ENCODE data around the gene TFF2.

Gene TFF2

DNA sequence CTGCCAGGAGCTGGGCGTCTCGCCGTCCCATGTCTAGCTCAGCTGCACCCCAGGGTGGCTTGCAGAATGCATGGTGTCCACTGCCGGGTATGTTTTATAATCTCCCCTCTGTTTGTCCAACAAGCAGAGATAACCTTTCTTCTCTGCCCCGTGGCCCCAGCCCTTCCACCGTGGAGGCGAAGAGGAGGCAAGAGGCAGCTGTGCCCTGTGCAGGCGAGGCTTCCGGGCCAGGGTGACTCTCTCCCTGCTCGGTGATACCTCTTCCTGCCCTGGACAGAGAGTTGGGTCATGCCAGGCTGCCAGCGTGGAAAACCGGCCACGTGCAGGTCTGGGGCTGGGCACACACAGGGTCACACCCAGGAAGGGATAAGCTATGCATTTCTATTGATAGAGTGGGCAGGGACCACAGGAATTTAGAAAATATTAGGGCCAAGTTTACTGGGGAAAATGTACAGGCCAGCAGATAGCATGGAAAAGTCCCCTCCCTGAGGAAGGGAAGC is at the start of gene TFF2:
Gene TFF2 (minus strand): TSS at position 68 of the 500 bp plus-strand sequence. CDS start 37 bp downstream, at position 31.
- no peak for DNase-seq (ENCODE audit: low read depth)

- DNase-seq (ENCODE audit: low read depth): no peak
These were observed 49.7 kb upstream of the TFF2 start for GRCh38 chr21:42400525-42400924.

DNA sequence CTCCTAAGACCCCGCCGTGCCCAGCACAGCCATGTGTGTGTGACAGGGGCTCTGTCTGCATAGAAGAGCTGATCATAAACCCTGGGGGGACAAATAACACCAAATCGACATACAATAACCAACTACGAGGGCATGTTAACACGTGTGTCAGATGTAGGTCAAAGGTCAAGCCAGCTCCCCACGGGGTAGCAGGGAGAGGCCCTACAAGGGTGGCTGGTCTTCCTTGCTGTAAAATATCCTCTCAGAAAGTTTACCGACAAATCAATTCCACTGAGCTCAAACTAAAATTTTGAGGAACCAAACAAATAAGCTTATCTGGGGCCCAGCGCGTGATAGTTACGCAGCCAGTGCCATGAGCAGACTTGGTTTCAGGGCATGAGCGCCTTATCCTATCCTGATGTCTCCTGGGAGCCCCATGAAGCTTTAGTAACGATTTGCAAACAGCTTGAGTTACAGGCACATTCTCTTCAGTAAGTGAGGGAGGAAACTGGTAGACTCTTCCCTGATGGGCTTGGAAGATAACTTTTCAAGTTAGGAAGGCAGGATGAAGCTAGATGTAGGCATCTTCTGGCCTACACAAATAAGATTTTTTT is 47.7 kb upstream of the TFF2 start:
- DNase-seq (ENCODE audit: low read depth): no peak

DNA sequence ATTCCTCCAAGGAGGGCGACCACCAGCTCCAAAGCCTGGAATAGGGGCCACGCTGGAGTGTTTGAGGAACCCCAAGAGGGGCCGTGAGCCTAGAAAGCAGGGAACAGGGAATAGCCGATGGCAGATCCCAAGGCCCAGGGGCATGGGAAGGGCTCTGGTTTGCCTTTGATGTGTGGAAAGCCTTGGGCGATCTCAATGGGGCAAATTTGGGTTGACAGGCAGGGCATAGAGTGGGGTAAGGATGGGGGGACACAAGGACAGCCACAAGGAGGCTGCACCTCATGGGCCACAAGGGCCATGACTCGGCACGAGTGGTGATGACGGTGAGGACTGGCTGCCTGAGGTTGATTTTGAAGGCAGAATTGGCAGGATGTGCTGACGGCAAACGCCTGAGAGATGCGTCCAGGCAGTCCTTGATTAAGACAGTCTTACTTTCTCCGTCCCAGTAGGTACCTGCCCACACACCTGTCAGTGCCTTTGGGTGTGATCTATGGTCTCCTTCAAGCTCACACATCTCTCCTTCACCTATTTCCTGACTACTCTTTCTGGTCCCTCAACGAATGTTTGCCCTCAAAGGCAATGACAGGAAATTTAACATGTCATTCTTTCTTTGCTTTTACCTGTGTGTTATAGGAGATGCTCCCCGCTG is 47.1 kb upstream of the TFF2 start:
- no peak for DNase-seq (ENCODE audit: low read depth)

DNA sequence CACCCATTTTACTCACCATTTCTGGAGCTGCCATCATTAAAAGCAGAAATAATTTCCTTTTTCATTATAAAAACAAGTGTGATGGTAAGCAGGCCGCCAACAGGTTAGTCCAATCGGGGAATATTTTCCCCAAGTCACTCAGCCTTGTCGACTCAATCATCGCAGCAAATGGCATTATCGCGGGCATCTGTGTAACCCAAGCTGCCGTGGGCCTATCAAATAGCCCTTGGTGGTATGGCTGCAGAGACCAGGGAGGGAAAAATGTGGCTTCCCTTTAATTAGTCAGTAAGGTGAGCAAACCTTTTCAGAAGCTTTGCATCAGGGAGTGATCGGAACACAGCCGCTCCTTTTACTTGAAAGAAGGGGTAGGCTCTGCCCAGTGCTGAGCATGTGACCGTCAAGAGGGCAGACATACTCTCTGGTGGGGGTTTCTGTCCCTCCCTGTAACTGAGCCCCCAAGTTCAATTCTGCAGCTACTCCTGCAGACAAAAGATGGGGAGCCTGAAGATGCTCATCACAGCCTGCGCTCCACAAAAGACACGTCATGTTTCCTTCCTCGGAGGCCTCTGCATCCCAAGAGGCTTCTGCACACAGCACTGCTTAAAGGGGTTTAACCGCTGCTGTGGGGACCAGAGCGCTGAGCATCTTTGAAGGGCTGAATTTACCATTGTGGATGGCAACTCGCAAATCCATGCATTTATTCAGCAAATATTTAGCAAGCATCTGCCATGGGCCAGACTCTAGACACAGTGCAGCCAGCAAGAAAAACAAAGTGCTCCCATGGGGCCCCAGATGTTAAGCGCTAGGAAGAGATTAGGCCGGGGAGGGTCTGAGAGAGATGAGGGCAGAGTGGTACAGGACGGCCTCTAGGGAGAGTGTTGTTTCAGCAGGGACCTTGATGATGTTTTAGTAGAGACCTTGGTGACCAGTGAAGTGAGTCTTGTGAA is 46.3 kb upstream of the TFF2 start:
- DNase-seq (ENCODE audit: low read depth): no peak

DNA sequence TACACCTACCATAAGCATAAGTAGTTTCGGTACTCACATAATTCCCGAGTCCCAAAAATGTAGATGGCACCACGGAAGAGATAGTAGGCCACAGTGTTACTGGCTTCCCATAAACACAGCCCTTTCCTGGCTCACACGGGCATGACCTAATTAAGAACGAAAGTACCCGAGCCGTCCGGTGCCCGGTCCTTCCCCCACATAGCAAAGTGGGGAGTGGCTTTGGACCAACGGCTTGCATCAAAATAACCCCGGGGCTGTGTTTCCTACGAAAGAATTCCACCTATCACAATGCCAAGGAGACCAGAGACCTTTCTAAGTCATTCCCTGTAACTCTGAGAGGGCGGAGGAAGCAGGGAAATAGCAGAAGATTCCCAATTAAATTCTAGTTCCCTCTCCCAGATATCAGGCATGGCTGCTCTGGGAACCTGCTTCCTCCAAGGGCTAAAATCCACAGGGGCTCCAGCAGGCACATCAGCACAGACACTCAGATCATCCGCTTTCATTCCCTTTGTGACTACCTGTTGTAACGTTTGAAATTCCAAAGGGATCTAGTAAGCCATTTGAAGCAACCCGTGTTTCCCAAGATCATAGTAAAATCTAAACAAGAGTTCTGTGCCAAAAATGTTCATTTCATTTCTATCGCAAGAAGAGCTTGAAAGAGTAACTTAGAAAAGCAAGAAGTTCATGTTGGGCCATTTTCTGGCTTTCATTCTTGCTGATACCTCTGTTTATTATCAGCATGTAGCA is 45.3 kb upstream of the TFF2 start, which contains the start of gene TMPRSS3:
Gene TMPRSS3 (minus strand): TSS at position 148 of the 747 bp plus-strand sequence. CDS start 635 bp downstream, outside the sequence.
- no peak for DNase-seq (ENCODE audit: low read depth)

DNA sequence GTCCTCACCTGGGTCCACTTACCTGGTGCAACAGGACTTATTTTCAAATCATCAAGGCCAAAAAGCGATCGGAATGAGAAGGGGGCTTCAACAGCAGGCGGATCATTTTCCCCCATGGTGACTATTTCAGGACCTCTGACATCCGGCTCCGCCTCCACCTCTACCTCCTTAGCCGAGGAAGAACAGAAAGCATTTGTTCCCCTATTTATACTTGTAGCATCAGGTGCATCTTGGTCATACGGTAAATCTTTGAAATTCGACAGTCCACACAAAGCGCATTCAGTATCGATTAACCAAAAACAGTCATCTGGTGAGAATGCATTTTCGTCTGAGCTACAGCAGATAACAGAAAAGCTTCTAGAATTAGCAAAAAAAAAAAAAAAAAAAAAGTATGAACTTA is 44.5 kb upstream of the TFF2 start:
- no peak for DNase-seq (ENCODE audit: low read depth)

GRCh38 chr21:42393443-42393950 is 42.7 kb upstream of the TFF2 start:
- DNase-seq (ENCODE audit: low read depth): no peak

DNA sequence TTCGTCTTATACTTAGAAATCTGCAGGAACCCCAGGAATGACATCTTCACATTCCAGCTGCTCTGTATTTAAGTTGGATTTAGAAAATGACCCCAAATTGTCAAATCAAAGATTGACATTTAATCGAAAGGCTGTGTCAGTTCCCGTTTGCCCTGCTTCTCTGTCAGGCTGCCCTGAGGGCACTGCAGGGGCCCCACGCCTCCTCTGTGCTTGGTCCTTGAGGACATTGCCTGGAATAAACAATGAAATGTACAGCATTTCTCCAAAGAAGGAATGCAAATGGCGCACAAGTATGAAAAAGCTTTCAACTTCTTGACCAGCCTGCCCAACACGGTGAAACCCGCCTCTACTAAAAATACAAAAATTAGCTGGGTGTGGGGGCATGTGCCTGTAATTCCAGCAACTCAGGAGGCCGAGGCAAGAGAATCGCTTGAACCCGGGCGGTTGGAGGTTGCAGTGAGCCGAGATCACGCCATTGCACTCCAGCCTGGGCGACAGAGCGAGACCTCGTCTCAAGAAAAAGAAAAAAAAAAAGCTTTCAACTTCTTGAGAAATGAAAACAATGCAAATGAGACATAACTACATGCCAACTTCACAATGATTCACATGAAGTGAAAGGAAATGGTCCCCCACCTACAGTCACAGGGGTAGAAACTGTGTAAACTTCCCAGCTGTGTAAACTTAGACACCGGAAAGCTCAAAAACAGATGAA is 42.1 kb upstream of the TFF2 start:
- DNase-seq (ENCODE audit: low read depth): no peak

DNA sequence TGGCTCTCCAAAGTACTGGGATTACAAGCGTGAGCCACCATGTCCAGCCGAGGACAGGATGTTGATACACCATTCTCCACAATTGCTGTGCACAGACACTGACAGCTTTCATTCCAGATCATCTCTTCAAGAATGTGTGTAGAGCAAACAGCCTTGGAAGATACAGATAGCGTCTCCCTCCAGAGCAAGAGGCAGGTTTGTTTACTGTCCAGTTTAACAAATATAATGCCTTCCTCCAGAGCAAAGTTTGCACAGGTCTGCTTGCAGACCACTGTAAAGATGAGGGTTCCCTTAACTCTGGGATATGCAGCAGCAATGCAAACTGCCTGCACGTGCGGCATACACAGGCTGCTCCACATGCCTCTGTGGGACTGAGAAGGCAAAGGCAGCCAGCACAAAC is 40.5 kb upstream of the TFF2 start:
- no peak for DNase-seq (ENCODE audit: low read depth)

DNA sequence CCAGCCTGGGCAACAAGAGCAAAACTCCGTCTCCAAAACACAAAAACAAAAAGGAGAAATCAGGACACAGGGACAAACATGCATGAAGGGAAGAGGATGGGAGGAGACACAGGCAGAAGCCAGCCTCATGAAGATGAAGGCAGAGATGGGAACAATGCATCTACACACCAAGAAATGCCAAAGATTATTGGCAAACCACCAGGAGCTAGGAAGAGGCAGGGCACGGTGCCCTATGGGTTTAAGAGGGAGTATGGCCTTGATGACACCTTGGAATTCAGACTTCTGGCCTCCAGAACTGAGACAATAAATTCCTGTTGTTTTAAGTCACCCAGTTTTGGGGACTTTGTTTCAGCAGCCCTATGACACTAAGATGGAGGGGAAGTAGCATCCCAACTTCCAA is 39.9 kb upstream of the TFF2 start:
- no peak for DNase-seq (ENCODE audit: low read depth)

DNA sequence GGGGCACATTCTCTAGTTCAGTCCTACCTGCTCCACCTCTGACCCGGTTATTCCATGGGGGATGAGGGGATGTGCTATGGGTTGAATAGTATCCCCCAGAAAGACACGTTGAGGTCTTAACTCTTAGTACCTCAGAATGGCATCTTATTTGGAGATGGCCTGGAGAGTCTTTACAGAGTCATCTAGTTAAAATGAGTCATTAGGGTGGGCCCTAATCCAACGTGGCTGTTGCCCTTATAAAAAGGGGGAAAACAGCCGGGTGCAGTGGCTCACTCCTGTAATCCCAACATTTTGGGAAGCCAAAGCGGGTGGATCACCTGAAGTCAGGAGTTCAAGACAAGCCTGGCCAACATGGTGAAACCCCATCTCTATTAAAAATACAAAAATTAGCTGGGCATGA is 39.4 kb upstream of the TFF2 start:
- no peak for DNase-seq (ENCODE audit: low read depth)

DNA sequence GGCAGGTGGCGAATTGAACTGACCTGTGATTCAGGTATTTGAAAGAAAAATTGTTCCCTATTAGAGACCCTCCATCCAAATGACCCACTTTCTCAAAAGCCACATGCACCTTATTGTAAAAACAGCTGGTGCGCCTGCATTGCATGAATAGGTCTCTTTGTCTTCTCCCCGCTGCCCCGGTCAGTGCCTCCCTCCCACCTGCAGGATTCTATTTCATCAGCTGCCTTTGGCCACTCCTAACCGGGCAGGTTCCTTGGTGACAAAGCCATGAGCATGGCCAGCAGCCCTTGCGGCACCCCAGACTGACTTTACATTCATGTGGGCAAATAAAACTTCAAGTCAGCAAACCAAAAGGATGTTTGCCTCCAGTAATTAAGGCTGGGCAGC is 38.6 kb upstream of the TFF2 start:
- DNase-seq (ENCODE audit: low read depth): no peak

- no peak for DNase-seq (ENCODE audit: low read depth)
These were observed 38.1 kb upstream of the TFF2 start for GRCh38 chr21:42388740-42389448.

GRCh38 chr21:42387843-42388340 is 37.1 kb upstream of the TFF2 start:
- DNase-seq (ENCODE audit: low read depth): no peak

- no peak for DNase-seq (ENCODE audit: low read depth)
These were observed 36.4 kb upstream of the TFF2 start for GRCh38 chr21:42387164-42387563.

DNA sequence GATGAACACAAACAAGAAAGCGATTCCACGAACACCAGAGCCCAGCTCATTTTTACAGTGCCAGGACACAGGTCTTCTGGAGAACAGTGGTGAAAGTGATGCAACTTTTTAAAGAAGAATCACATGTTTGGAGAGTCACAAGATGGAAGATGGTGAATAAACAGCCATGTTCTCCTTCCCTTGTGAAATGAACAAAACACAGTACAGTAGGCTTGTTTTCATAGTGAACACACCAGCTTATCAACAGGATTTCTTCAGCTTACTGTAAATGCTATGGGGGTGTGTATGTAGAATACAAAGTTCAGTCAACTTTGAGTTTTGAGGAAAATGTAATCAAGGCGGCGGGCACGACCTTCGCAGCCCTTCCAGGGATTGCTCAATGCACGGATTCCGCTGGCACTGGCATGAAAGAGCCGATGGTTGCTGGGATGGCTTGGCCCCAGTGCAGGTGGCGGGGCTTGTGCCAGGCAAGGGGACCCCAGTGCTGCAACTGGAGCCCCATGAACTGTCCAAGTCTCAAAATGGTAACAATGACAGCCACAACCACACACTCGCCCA is 35.3 kb upstream of the TFF2 start:
- DNase-seq (ENCODE audit: low read depth): no peak

DNA sequence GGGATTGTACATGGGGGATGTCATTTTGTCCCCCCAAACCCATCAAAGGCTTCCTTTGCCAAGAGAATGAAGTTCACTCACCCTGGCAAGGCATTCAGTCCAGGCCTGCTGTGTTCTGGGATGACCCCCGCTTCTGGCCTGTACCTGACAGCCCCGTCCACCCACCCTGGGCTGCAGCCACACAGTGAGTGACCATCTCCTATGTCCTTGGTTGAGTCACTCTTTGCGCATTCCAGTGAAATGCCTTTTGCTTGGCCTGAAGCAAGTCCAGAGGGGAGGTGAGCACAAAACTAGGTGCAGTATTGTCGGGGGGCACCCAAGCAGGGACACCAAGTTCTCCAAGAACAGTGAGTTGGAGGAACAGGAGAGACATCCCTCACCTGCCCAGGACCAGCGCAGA is 34.8 kb upstream of the TFF2 start:
- DNase-seq (ENCODE audit: low read depth): no peak

DNA sequence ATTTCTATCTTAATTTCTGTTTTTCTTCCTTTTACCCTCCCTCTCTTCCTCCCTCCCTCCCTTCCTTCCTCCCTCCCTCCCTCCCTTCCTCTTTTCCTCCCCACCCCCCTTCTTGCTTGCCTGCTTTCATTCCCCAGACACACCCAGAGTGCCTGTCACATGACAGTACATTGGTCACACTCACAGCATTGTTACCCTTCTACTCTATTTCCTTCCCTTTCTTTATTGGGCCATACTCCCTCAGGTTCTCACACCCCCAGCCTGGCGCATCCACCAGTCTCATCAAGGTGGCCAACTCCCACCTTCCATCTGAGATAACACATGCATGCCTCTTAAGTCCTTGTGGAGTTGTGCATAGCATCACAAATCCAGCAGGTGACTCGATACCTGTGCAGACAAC is 34.2 kb upstream of the TFF2 start:
- no peak for DNase-seq (ENCODE audit: low read depth)
